IMR-90 (cell line): ENCODE results near the gene FBXW7. TPM values are rescaled to one million over a fixed set of nuclear protein-coding genes. Genes with fewer than 3 reads are reported as not detected.

ENCODE experiments used
- ATAC-seq: fragments of 200-7000 bp; cut with Tn5 transposase; 2 replicates; pipeline ENCODE4 v1.9.1; 2020; ENCODE audit warnings: low read depth, mild to moderate bottlenecking, moderate library complexity
- BruUV-seq: library from RNA; stranded (reverse); fragments of 400-500 nt; replicated peaks from 2 replicates; lab custom pipeline; 2021; lab: Mats Ljungman, UMichigan
- CTCF ChIA-PET: fragments of 300-600 bp; formaldehyde crosslinking; extraction: SDS; loops from one replicate; lab custom pipeline; 2021; ENCODE audit warnings: antibody characterized with exemption; lab: Yijun Ruan, JAX
- POLR2A ChIA-PET: fragments of 300-600 bp; sonication (Branson Sonifier 250); formaldehyde crosslinking; loops from one replicate; lab custom pipeline; 2022; ENCODE audit warnings: antibody characterized with exemption; ENCODE audit not compliant: unreplicated experiment; lab: Charles Lee
- DNase-seq: peaks from one replicate; pipeline ENCODE4 v3.0.0; 2013
- H2AFZ ChIP-seq: replicated peaks from 2 replicates; pipeline ENCODE3; 2013; ENCODE audit warnings: low read length, mild to moderate bottlenecking; ENCODE audit not compliant: poor library complexity
- H2AK5ac ChIP-seq: 2 replicates; pipeline ENCODE4 v1.6.1; 2013; ENCODE audit warnings: low read depth, low read length, inconsistent platforms
- H2AK9ac ChIP-seq: replicated peaks from 2 replicates; pipeline ENCODE3; 2013; ENCODE audit warnings: mild to moderate bottlenecking, low read depth, low read length, moderate library complexity; ENCODE audit not compliant: poor library complexity
- H2BK120ac ChIP-seq: 2 replicates; pipeline ENCODE4 v1.6.1; 2013; ENCODE audit warnings: low read depth, low read length, inconsistent platforms
- H2BK15ac ChIP-seq: 3 replicates; pipeline ENCODE4 v1.6.1; 2013; ENCODE audit warnings: low read depth, low read length, inconsistent platforms
- H2BK20ac ChIP-seq: 2 replicates; pipeline ENCODE4 v1.6.1; 2013; ENCODE audit warnings: low read depth, mild to moderate bottlenecking, inconsistent platforms, low read length, moderate library complexity
- H2BK5ac ChIP-seq: 2 replicates; pipeline ENCODE4 v1.6.1; 2013; ENCODE audit warnings: mild to moderate bottlenecking, low read depth, low read length, inconsistent platforms; ENCODE audit not compliant: poor library complexity, severe bottlenecking
- H3K14ac ChIP-seq: replicated peaks from 2 replicates; pipeline ENCODE4 v1.6.1; 2013; ENCODE audit warnings: low read depth, low read length, inconsistent platforms
- H3K18ac ChIP-seq: 2 replicates; pipeline ENCODE4 v1.6.1; 2013; ENCODE audit warnings: low read depth, low read length, control low read depth
- H3K23ac ChIP-seq: 2 replicates; pipeline ENCODE4 v1.6.1; 2013; ENCODE audit warnings: low read depth, low read length, inconsistent platforms
- H3K27ac ChIP-seq: 2 replicates; pipeline ENCODE4 v1.5.1; 2013; ENCODE audit warnings: mild to moderate bottlenecking, control low read depth, low read length; ENCODE audit not compliant: insufficient read depth
- H3K27me3 ChIP-seq: 2 replicates; pipeline ENCODE4 v1.6.1; 2013; ENCODE audit warnings: low read length; ENCODE audit not compliant: control insufficient read depth, insufficient read depth
- H3K36me3 ChIP-seq: 2 replicates; pipeline ENCODE4 v1.6.1; 2013; ENCODE audit warnings: low read length, mixed read lengths; ENCODE audit not compliant: control insufficient read depth, insufficient read depth
- H3K4ac ChIP-seq: 2 replicates; pipeline ENCODE4 v1.6.1; 2013; ENCODE audit warnings: low read depth, low read length, inconsistent platforms
- H3K4me1 ChIP-seq: 2 replicates; pipeline ENCODE4 v1.6.1; 2013; ENCODE audit warnings: low read length, mixed read lengths; ENCODE audit not compliant: control insufficient read depth, insufficient read depth
- H3K4me2 ChIP-seq: 2 replicates; pipeline ENCODE4 v1.6.1; 2013; ENCODE audit warnings: low read depth, mild to moderate bottlenecking, control low read depth, low read length, moderate library complexity
- H3K4me3 ChIP-seq: 2 replicates; pipeline ENCODE4 v1.5.1; 2013; ENCODE audit warnings: low read depth, mild to moderate bottlenecking, control low read depth, low read length, moderate library complexity; ENCODE audit not compliant: insufficient read depth
- H3K56ac ChIP-seq: 2 replicates; pipeline ENCODE4 v1.6.1; 2013; ENCODE audit warnings: low read length, inconsistent platforms; ENCODE audit not compliant: insufficient read depth; ENCODE audit errors: extremely low read depth
- H3K79me1 ChIP-seq, 2 experiments: 2 replicates each; pipeline ENCODE4 v1.6.1; 2013; ENCODE audit warnings: low read length in 2 of 2, inconsistent platforms in 1 of 2, low read depth in 1 of 2
- H3K9ac ChIP-seq: 2 replicates; pipeline ENCODE4 v1.6.1; 2013; ENCODE audit warnings: low read depth, low read length, control low read depth
- H3K9me1 ChIP-seq: 2 replicates; pipeline ENCODE4 v1.6.1; 2013; ENCODE audit warnings: low read length, inconsistent platforms; ENCODE audit not compliant: insufficient read depth
- H3K9me3 ChIP-seq: 2 replicates; pipeline ENCODE4 v1.6.1; 2013; ENCODE audit warnings: low read length; ENCODE audit not compliant: control insufficient read depth, insufficient read depth
- H4K20me1 ChIP-seq: 2 replicates; pipeline ENCODE4 v1.6.1; 2013; ENCODE audit warnings: low read length, inconsistent platforms; ENCODE audit not compliant: insufficient read depth
- H4K5ac ChIP-seq: 2 replicates; pipeline ENCODE4 v1.6.1; 2013; ENCODE audit warnings: mild to moderate bottlenecking, low read depth, low read length, control low read depth
- H4K8ac ChIP-seq, 2 experiments: 2 replicates each; pipeline ENCODE4 v1.6.1; 2013; ENCODE audit warnings: low read depth in 2 of 2, low read length in 2 of 2, control low read depth in 1 of 2, inconsistent platforms in 1 of 2
- H4K91ac ChIP-seq: 2 replicates; pipeline ENCODE4 v1.6.1; 2013; ENCODE audit warnings: low read depth, low read length, inconsistent platforms; ENCODE audit not compliant: insufficient read depth
- CEBPB ChIP-seq: IDR thresholded peaks from 2 replicates; pipeline ENCODE4 v1.6.1; 2012; ENCODE audit warnings: low read depth, low read length, improper control_type of control experiment
- CHD1 ChIP-seq: IDR thresholded peaks from 2 replicates; pipeline ENCODE4 v1.6.1; 2012; ENCODE audit warnings: low read depth, low read length, improper control_type of control experiment
- FOS ChIP-seq: fragments of 150-350 bp; IDR thresholded peaks from 2 replicates; pipeline ENCODE4 v1.6.1; 2016; ENCODE audit warnings: low read depth, low read length
- MAFK ChIP-seq: IDR thresholded peaks from 2 replicates; pipeline ENCODE4 v1.6.1; 2012; ENCODE audit warnings: low read depth, low read length, improper control_type of control experiment
- MAZ ChIP-seq: IDR thresholded peaks from 2 replicates; pipeline ENCODE4 v1.6.1; 2012; ENCODE audit warnings: low read depth, mild to moderate bottlenecking, low read length, improper control_type of control experiment, moderate library complexity, borderline replicate concordance
- MXI1 ChIP-seq: IDR thresholded peaks from 2 replicates; pipeline ENCODE4 v1.6.1; 2012; ENCODE audit warnings: low read depth, mild to moderate bottlenecking, low read length, moderate library complexity, borderline replicate concordance
- RAD21 ChIP-seq: IDR thresholded peaks from 2 replicates; pipeline ENCODE4 v1.6.1; 2012; ENCODE audit warnings: low read length, improper control_type of control experiment
- RCOR1 ChIP-seq: IDR thresholded peaks from 2 replicates; pipeline ENCODE4 v1.6.1; 2012; ENCODE audit warnings: mild to moderate bottlenecking, low read length, improper control_type of control experiment; ENCODE audit not compliant: insufficient replicate concordance
- RFX5 ChIP-seq: IDR thresholded peaks from 2 replicates; pipeline ENCODE4 v1.8.0; 2012; ENCODE audit warnings: low read depth, mild to moderate bottlenecking, low read length, moderate library complexity
- SMC3 ChIP-seq: fragments of 150-350 bp; IDR thresholded peaks from 2 replicates; pipeline ENCODE4 v1.6.1; 2016; ENCODE audit warnings: low read depth, mild to moderate bottlenecking, antibody characterized with exemption, low read length, moderate library complexity
- USF2 ChIP-seq: fragments of 150-350 bp; IDR thresholded peaks from 2 replicates; pipeline ENCODE4 v1.6.1; 2017; ENCODE audit warnings: mild to moderate bottlenecking, antibody characterized with exemption, low read length, low read depth
- WGBS, 2 experiments: methylation state at CpG; one replicate each; pipeline versions ENCODE4 v1.1.5 to v1.1.7; 2013; ENCODE audit warnings: missing lambda C conversion rate in 2 of 2; ENCODE audit not compliant: insufficient read length in 1 of 2; ENCODE audit errors: extremely low coverage in 2 of 2; 5-methylcytosine and 5-hydroxymethylcytosine counted together
- dilution Hi-C: fragments of 300-500 bp; cut with HindIII; formaldehyde crosslinking; loops from one replicate; pipeline ENCODE4 v1.14.3; 2018; ENCODE audit warnings: low sequenced_read_pairs; ENCODE audit not compliant: unreplicated experiment
- in situ Hi-C: fragments of 300-500 bp; cut with MboI; formaldehyde crosslinking; loops from 3 replicates; pipeline ENCODE4 v1.14.3; 2019; ENCODE audit warnings: low sequenced_read_pairs, inconsistent platforms, mixed read lengths
- intact Hi-C: fragments of 100-400 bp; cut with micrococcal nuclease; formaldehyde crosslinking; loops from 2 replicates; pipeline ENCODE4 v1.10.0; 2022
- polyA plus RNA-seq, 3 experiments: library from polyadenylated mRNA; depleted of rRNA; stranded (reverse); fragments of >200 nt; gene quantifications; 2 replicates each; pipeline ENCODE4 v1.2.3, GENCODE V29; 2012; ENCODE audit warnings: low replicate concordance in 1 of 3
- total RNA-seq: library from RNA; depleted of rRNA; stranded (reverse); fragments of >200 nt; gene quantifications from 2 replicates; pipeline ENCODE4 v1.2.3, GENCODE V29; 2012

The FBXW7 gene
- total and polyA plus RNA-seq, 2 of the 4 experiments (the other 2 are of a cell fraction), result 7.2 to 27.4 TPM

GRCh38 chr4:152331042-152331441 is 204.8 kb downstream of the FBXW7 start:
- H2BK120ac ChIP-seq, result no peak overlapping the region
- no peak overlapping the region for H3K9ac ChIP-seq
- ChIA-PET CTCF (no interaction called here), POLR2A (no interaction called here)
- ATAC-seq (peak; percentile 48; the same call in 1 of the 2 replicates), DNase-seq (peak; percentile 16)
- H3K36me3 ChIP-seq, result peaks cover 4% of the 10 kb centered on the region; the same call in 1 of the 2 replicates
- dilution Hi-C loops (no loop called here), in situ Hi-C loops (no loop called here), intact Hi-C loops (no loop called here)
- no peak overlapping the region for H4K8ac ChIP-seq
- WGBS, 2 experiments, result no CpG with 5 or more reads among the region's 2 CpGs
- H2AK5ac ChIP-seq, result no peak overlapping the region
- no peak overlapping the region for H2AK9ac ChIP-seq
- TF ChIP-seq CEBPB, result no peak
- TF ChIP-seq CHD1, result no peak
- no peak for TF ChIP-seq RFX5
- no peak for TF ChIP-seq RAD21
- no peak for TF ChIP-seq RCOR1
- no peak for TF ChIP-seq MAFK
- TF ChIP-seq MAZ, result no peak
- no peak for TF ChIP-seq SMC3
- TF ChIP-seq USF2, result no peak
- TF ChIP-seq FOS, result no peak
- no peak for TF ChIP-seq MXI1
- no peak overlapping the region for H3K14ac ChIP-seq
- H2BK5ac ChIP-seq, result no peak overlapping the region
- H3K23ac ChIP-seq, result no peak overlapping the region
- no peak overlapping the region for H4K91ac ChIP-seq
- H3K4me3 ChIP-seq, result no peak overlapping the region
- no peaks in the 10 kb centered on the region for H3K4me1 ChIP-seq
- no peak overlapping the region for H2BK20ac ChIP-seq
- H3K4ac ChIP-seq, result no peak overlapping the region
- H3K27ac ChIP-seq, result no peak overlapping the region
- no peaks in the 10 kb centered on the region; a peak in 1 of 4 replicates for H3K79me1 ChIP-seq
- no peak overlapping the region for H4K5ac ChIP-seq
- no peak overlapping the region for H3K4me2 ChIP-seq
- no peaks in the 10 kb centered on the region for H3K9me3 ChIP-seq
- H3K18ac ChIP-seq, result no peak overlapping the region
- no peaks in the 10 kb centered on the region for H4K20me1 ChIP-seq
- no peaks in the 10 kb centered on the region; the same call in 1 of the 2 replicates for H3K9me1 ChIP-seq
- BruUV-seq, result no TSS peak
- no peaks in the 10 kb centered on the region for H3K27me3 ChIP-seq
- no peak overlapping the region for H2AFZ ChIP-seq
- no peak overlapping the region for H2BK15ac ChIP-seq
- H3K56ac ChIP-seq, result no peak overlapping the region
